Activated T-cell treated with anti-CD3 and anti-CD28 coated beads, Interleukin-2, amount 50 U/mL, for 24 hours (primary cell): ENCODE measurements around the gene NECAB2.
A peak's percentile ranks its signal among the peaks of the same experiment; 100 is the strongest.

Source experiments
- DNase-seq: peaks from one replicate; pipeline ENCODE4 v3.0.0-alpha.2; 2020
- H3K27ac Mint-ChIP-seq: 2 replicates; pipeline ENCODE4 v1.8.0; 2020; ENCODE audit warnings: mild to moderate bottlenecking, mixed read lengths
- H3K27me3 Mint-ChIP-seq: 2 replicates; pipeline ENCODE4 v1.8.0; 2020; ENCODE audit warnings: mixed read lengths
- H3K36me3 Mint-ChIP-seq: 2 replicates; pipeline ENCODE4 v1.8.0; 2020; ENCODE audit warnings: low read depth, mixed read lengths
- H3K4me1 Mint-ChIP-seq: 2 replicates; pipeline ENCODE4 v1.8.0; 2020; ENCODE audit warnings: low read depth, mixed read lengths
- H3K4me3 Mint-ChIP-seq: 2 replicates; pipeline ENCODE4 v1.8.0; 2020; ENCODE audit warnings: mild to moderate bottlenecking, moderate library complexity, mixed read lengths
- H3K9me3 Mint-ChIP-seq: 2 replicates; pipeline ENCODE4 v1.8.0; 2020; ENCODE audit warnings: mixed read lengths

The NECAB2 gene

DNA sequence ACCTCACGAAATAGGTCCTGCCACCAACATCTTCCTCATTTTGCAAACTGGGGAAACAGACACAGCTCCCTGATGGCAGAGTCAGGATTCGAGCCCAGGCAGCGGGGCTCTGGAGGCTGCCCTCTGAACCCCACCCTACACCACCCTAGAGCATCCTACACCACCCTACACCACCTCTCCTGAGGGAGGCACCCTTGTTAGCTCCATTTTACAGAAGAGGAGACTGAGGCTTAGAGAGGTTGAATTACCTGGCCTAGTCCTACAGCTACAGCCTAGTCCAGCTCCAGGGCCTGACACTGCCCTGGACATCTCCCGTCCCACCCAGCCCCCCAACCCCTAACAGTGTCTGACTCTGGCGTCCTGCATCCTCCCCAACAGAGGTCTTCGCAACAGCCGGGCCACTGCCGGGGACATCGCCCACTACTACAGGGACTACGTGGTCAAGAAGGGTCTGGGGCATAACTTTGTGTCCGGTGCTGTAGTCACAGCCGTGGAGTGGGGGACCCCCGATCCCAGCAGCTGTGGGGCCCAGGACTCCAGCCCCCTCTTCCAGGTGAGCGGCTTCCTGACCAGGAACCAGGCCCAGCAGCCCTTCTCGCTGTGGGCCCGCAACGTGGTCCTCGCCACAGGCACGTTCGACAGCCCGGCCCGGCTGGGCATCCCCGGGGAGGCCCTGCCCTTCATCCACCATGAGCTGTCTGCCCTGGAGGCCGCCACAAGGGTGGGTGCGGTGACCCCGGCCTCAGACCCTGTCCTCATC is 3.2 kb upstream of the NECAB2 start:
- Mint-ChIP-seq H3K27me3 (peaks cover 15% of the 10 kb centered on the region), H3K36me3 (no peaks in the 10 kb centered on the region), H3K4me3 (no peak overlapping the region), H3K27ac (no peak overlapping the region), H3K4me1 (peaks cover 4% of the 10 kb centered on the region), H3K9me3 (no peaks in the 10 kb centered on the region)
- no peak for DNase-seq

GRCh38 chr16:83965444-83966152 is 2.4 kb upstream of the NECAB2 start:
- no peak overlapping the region for H3K27ac Mint-ChIP-seq
- H3K9me3 Mint-ChIP-seq: no peaks in the 10 kb centered on the region
- H3K27me3 Mint-ChIP-seq: peaks cover 22% of the 10 kb centered on the region
- H3K36me3 Mint-ChIP-seq: no peaks in the 10 kb centered on the region
- H3K4me3 Mint-ChIP-seq: no peak overlapping the region
- DNase-seq: no peak
- H3K4me1 Mint-ChIP-seq: peaks cover 4% of the 10 kb centered on the region

GRCh38 chr16:83966153-83966696 is 1.8 kb upstream of the NECAB2 start:
- DNase-seq: no peak
- peaks cover 27% of the 10 kb centered on the region for H3K27me3 Mint-ChIP-seq
- peaks cover 4% of the 10 kb centered on the region for H3K4me1 Mint-ChIP-seq
- no peaks in the 10 kb centered on the region for H3K9me3 Mint-ChIP-seq
- no peak overlapping the region for H3K4me3 Mint-ChIP-seq
- H3K27ac Mint-ChIP-seq: no peak overlapping the region
- H3K36me3 Mint-ChIP-seq: no peaks in the 10 kb centered on the region

GRCh38 chr16:83967091-83967490 is 953 bp upstream of the NECAB2 start:
- Mint-ChIP-seq H3K9me3 (no peaks in the 10 kb centered on the region), H3K4me3 (no peak overlapping the region), H3K27me3 (peaks cover 34% of the 10 kb centered on the region), H3K4me1 (peaks cover 4% of the 10 kb centered on the region), H3K27ac (no peak overlapping the region), H3K36me3 (no peaks in the 10 kb centered on the region)
- DNase-seq: no peak

DNA sequence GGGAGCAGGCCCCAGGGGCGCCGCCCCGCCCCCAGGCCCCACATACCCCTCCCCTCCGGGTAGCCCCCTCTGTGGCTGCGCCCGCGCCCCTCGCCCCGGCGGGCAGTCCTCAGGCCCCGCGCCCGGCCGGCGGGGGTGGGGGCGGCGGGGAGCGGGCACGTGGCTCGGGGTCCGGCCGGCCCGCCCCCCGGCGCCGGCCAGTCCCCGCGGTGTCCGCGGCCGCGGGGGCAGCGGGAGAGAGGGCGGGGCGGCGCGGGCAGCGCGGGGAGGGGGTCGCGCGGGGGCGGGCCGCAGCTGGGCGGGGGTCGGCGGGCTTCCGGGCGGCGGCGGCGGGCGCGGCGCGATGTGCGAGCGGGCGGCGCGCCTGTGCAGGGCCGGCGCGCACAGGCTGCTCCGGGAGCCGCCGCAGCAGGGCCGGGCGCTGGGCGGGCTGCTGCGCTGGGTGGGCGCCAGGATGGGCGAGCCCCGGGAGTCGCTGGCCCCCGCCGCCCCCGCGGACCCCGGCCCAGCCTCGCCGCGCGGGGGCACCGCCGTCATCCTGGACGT is 335 bp downstream of the NECAB2 start:
- no peaks in the 10 kb centered on the region for H3K36me3 Mint-ChIP-seq
- peaks cover 4% of the 10 kb centered on the region for H3K4me1 Mint-ChIP-seq
- peaks cover 35% of the 10 kb centered on the region for H3K27me3 Mint-ChIP-seq
- H3K4me3 Mint-ChIP-seq: no peak overlapping the region
- no peak overlapping the region for H3K27ac Mint-ChIP-seq
- DNase-seq: no peak
- H3K9me3 Mint-ChIP-seq: no peaks in the 10 kb centered on the region

GRCh38 chr16:83968891-83969649 is 1.0 kb downstream of the NECAB2 start:
- Mint-ChIP-seq H3K27me3 (peaks cover 35% of the 10 kb centered on the region), H3K27ac (no peak overlapping the region), H3K9me3 (no peaks in the 10 kb centered on the region), H3K4me3 (peak overlapping the region; percentile 15), H3K4me1 (peaks cover 4% of the 10 kb centered on the region), H3K36me3 (no peaks in the 10 kb centered on the region)
- DNase-seq: no peak

DNA sequence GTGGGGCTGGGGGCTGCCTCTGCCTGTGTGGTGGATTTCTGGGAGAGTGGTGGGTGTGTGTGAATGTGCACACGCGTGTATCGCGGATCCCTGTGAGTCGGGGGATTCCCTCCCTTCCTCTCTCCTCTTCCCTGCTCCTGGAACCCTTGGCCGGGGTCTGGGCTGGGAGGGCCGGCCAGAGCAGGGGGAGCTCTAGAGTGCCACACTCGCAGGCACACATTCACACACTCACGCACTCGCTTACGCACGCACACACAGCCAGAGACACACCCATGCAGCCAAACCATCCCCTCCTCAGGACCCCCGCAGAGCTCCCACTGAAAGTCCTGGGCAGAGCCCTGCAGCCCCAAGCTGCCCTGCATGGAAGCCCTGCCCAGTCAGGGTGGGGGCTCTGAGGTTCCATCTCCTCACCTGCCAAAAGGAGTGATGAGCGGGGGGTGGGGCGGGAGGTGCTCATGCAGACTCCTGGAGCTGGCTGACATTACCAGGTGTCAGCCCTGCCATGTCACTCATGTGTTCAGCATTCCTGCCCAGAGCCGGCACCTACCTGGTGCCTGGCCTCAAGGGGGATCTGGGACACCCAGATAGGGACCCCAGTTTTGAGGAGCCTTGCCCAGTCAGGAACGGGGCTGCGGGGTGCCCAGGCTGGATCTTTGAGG is 1.9 kb downstream of the NECAB2 start:
- Mint-ChIP-seq H3K36me3 (no peaks in the 10 kb centered on the region), H3K4me1 (peaks cover 4% of the 10 kb centered on the region), H3K27ac (no peak overlapping the region), H3K4me3 (no peak overlapping the region), H3K27me3 (peaks cover 35% of the 10 kb centered on the region), H3K9me3 (no peaks in the 10 kb centered on the region)
- DNase-seq: no peak

- H3K4me1 Mint-ChIP-seq: peaks cover 4% of the 10 kb centered on the region
- peaks cover 35% of the 10 kb centered on the region for H3K27me3 Mint-ChIP-seq
- no peak for DNase-seq
These were observed 2.4 kb downstream of the NECAB2 start for GRCh38 chr16:83970430-83970815.

DNA sequence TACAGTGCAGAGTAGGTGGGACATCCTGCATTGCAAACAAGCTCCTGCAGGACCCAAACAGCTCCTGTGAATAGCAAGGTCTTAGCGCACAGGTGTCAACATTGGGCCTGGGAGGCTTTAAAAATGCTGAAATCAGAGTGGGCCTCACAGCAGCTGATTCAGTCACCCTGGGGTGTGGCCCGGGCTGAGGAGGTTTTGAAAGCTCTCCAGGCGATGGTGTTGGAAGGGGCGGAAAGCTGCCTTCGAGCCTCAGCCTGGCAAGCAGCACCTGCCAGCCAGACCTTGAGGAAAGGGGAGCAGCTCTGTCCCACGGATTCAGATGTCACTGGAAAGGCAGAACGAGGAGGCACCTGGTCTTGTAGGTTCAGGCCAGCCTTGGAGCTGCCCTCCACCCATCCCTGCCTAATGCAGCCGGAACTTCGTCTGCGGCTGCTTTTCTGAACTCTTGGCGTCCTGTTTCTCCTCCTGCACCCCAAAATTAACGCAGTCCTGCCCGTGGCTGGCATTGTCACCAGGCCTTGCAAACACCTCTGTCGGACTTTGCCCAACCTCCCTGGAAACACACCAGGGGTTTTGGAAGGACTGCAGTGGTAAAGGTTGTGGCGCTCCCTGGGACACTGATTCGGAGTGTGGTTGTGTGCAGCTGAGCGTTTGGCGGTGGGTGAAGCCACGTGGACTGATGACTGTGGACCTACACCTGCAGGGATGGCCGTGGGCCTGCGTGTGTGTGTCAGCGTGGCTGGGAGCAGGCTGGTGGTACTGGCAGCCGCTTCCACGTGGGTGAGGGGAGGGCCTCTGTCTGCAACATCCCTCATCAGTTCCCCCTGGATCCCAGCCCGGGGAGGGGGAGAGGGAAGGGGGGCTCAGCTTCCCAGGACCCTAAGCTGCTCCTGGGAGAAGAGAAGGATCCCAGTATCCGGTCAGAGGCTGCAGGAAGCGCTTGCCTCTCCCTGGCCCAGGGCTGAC is 3.4 kb downstream of the NECAB2 start:
- H3K27me3 Mint-ChIP-seq: peaks cover 37% of the 10 kb centered on the region
- H3K9me3 Mint-ChIP-seq: no peaks in the 10 kb centered on the region
- peaks cover 4% of the 10 kb centered on the region for H3K4me1 Mint-ChIP-seq
- no peak for DNase-seq
- no peak overlapping the region for H3K27ac Mint-ChIP-seq
- H3K4me3 Mint-ChIP-seq: no peak overlapping the region
- H3K36me3 Mint-ChIP-seq: no peaks in the 10 kb centered on the region

More at GRCh38 chr16:83970430-83970815, 2.4 kb downstream of the NECAB2 start:
- no peak overlapping the region for H3K27ac Mint-ChIP-seq
- H3K4me3 Mint-ChIP-seq: no peak overlapping the region
- H3K9me3 Mint-ChIP-seq: no peaks in the 10 kb centered on the region
- H3K36me3 Mint-ChIP-seq: no peaks in the 10 kb centered on the region

GRCh38 chr16:83972256-83973008 is 4.4 kb downstream of the NECAB2 start:
- peaks cover 4% of the 10 kb centered on the region for H3K4me1 Mint-ChIP-seq
- no peak overlapping the region for H3K27ac Mint-ChIP-seq

DNA sequence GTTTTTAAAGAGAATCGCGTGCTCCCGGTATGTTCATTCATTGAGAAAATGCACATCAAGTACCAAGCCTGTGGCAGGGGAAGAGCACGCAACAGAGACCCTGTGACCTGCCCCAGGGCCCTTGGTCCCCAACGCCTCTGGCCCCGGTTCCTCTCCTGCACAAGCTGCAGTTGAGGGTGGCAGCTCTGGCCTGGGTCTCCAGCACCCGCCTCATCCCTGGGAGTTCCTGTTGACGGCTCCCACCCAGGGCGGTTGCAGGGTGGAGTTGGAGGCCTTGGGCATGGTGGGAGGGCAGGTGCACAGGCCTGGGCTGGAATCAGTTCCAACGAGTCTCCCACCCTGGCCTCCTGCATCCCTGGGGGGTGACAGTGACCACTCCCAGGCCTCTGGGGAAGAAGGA is 5.0 kb downstream of the NECAB2 start:
- Mint-ChIP-seq H3K4me3 (no peak overlapping the region), H3K27me3 (peaks cover 33% of the 10 kb centered on the region)

More at GRCh38 chr16:83972256-83973008, 4.4 kb downstream of the NECAB2 start:
- DNase-seq: no peak
- no peak overlapping the region for H3K4me3 Mint-ChIP-seq
- H3K36me3 Mint-ChIP-seq: no peaks in the 10 kb centered on the region
- H3K27me3 Mint-ChIP-seq: peaks cover 36% of the 10 kb centered on the region
- H3K9me3 Mint-ChIP-seq: no peaks in the 10 kb centered on the region

DNA sequence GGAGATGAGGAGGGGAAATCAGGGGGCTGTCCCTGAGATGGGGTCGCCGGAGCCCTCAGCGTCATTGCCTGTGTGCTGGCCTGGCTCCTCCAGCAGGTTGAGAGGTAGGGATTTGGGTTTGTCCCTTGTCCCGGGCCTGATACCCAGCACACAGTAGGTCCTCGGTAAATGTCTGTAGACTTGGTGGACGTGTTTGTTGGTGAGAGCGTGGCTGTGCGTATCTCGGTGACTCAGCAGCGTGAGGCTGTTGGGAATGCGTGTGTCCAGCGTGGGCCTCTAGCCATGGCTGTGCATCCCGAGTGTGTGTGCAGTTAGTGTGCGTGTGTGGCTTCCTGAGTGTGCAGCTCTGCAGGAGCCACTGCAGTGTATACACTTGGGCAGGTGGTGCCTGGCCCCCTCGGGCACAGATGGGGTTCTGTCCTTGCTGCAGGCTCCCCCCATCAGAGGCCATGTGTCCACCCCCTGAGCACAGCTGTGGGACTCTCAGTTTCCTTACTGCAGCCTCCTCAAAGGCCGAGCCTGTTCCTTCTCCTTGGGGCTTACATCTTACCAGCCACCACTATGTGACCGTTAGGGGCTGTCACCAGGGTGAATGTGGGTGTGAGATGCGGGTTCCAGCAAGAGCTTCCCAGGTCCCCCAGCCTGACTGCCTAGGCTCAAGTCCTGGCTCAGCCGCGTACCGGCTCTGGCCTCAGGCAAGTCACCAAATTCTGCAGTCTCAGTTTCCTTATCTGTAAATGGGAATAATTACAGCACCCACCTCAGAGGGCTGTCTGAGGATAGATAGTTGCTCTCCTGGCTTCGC is 5.7 kb downstream of the NECAB2 start:
- Mint-ChIP-seq H3K4me1 (peaks cover 3% of the 10 kb centered on the region), H3K36me3 (no peaks in the 10 kb centered on the region), H3K27ac (no peak overlapping the region), H3K4me3 (no peak overlapping the region), H3K9me3 (peaks cover 9% of the 10 kb centered on the region), H3K27me3 (peaks cover 33% of the 10 kb centered on the region)
- DNase-seq: no peak

More for the DNA sequence above, 5.0 kb downstream of the NECAB2 start:
- Mint-ChIP-seq H3K27ac (no peak overlapping the region), H3K9me3 (peaks cover 3% of the 10 kb centered on the region), H3K4me1 (peaks cover 3% of the 10 kb centered on the region), H3K36me3 (no peaks in the 10 kb centered on the region)
- no peak for DNase-seq
